ENCODE data around the gene MAPK1.

MAPK1 gene

GRCh38 chr22:21828268-21828638 lies 39.2 kb downstream of the MAPK1 start:
- no peak overlapping the region for H3K4me3 ChIP-seq (ENCODE audit: low read depth, low read length)
- H3K9me3 ChIP-seq (ENCODE audit: control insufficient read depth, insufficient read depth, low read depth, low read length): no peaks in the 10 kb centered on the region
- H3K36me3 ChIP-seq (ENCODE audit: control insufficient read depth in 2 of 2, insufficient read depth in 1 of 2, low read length in 2 of 2): no peaks in the 10 kb centered on the region
- CTCF ChIA-PET: interaction anchor here (0.6 kb wide), 1 partner anchor 749 kb away, joined by 3 read pairs; no protein-coding TSS in a partner anchor
- peaks cover 7% of the 10 kb centered on the region for H3K4me1 ChIP-seq (ENCODE audit: control insufficient read depth, insufficient read depth, low read length)
- no peak overlapping the region for H3K27ac ChIP-seq (ENCODE audit: extremely low read depth, low read depth, low read length)
- POLR2A ChIA-PET: no interaction called here
- TF ChIP-seq ZFHX2 (tag by site-specific recombination; conservative IDR thresholded peaks at IDR 0.05) (0 out of 2 replicates have a peak, but pooled peaks have one; percentile 20), BCL11B (tag by site-specific recombination; IDR thresholded peaks at IDR 0.05; ENCODE audit: low read depth) (no peak), ZNF629 (tag by site-specific recombination; IDR thresholded peaks at IDR 0.05) (no peak)

GRCh38 chr22:21827628-21828267 lies 39.7 kb downstream of the MAPK1 start:
- Histone ChIP-seq H3K4me3 (ENCODE audit: low read depth, low read length) (no peak overlapping the region), H3K9me3 (ENCODE audit: control insufficient read depth, insufficient read depth, low read depth, low read length) (no peaks in the 10 kb centered on the region), H3K4me1 (ENCODE audit: control insufficient read depth, insufficient read depth, low read length) (peaks cover 2% of the 10 kb centered on the region; the same call in 1 of the 2 replicates), H3K36me3 (ENCODE audit: control insufficient read depth in 2 of 2, insufficient read depth in 1 of 2, low read length in 2 of 2) (no peaks in the 10 kb centered on the region), H3K27ac (ENCODE audit: extremely low read depth, low read depth, low read length) (no peak overlapping the region)
- no peak for TF ChIP-seq ZNF555 (tag by site-specific recombination; conservative IDR thresholded peaks at IDR 0.05)
- TF ChIP-seq ZNF132 (tag by site-specific recombination; IDR thresholded peaks at IDR 0.05; ENCODE audit: borderline replicate concordance): no peak
- TF ChIP-seq ZNF514 (tag by site-specific recombination; IDR thresholded peaks at IDR 0.05): no peak
- no peak for TF ChIP-seq ZNF707 (tag by site-specific recombination; IDR thresholded peaks at IDR 0.05)
- no peak for TF ChIP-seq KLF8 (tag by site-specific recombination; IDR thresholded peaks at IDR 0.05)
- no peak for TF ChIP-seq ZNF292 (tag by site-specific recombination; IDR thresholded peaks at IDR 0.05; ENCODE audit: borderline replicate concordance, low read depth)
- no peak for TF ChIP-seq ZNF404 (tag by site-specific recombination; IDR thresholded peaks at IDR 0.05)
- no peak for TF ChIP-seq ZNF155 (tag by site-specific recombination; IDR thresholded peaks at IDR 0.05)
- no peak for TF ChIP-seq ZNF501 (tag by site-specific recombination; IDR thresholded peaks at IDR 0.05)
- TF ChIP-seq ZNF148 (tag by site-specific recombination; IDR thresholded peaks at IDR 0.05; ENCODE audit: borderline replicate concordance): no peak
- no peak for TF ChIP-seq MEIS1 (CRISPR knock-in tag; IDR thresholded peaks at IDR 0.05; ENCODE audit: borderline replicate concordance)
- TF ChIP-seq ZNF223 (tag by site-specific recombination; IDR thresholded peaks at IDR 0.05): no peak
- TF ChIP-seq ZNF10 (tag by site-specific recombination; IDR thresholded peaks at IDR 0.05): no peak
- TF ChIP-seq ZNF266 (tag by site-specific recombination; IDR thresholded peaks at IDR 0.05; ENCODE audit: low read depth): no peak
- no peak for TF ChIP-seq ZNF169 (tag by site-specific recombination; IDR thresholded peaks at IDR 0.05)
- POLR2A ChIA-PET: no interaction called here
- CTCF ChIA-PET: interaction anchor here (0.6 kb wide), 1 partner anchor 749 kb away, joined by 3 read pairs; no protein-coding TSS in a partner anchor

GRCh38 chr22:21826204-21826603 lies 41.2 kb downstream of the MAPK1 start:
- no peak overlapping the region for H3K4me3 ChIP-seq (ENCODE audit: low read depth, low read length)
- CTCF ChIA-PET: interaction anchor here (0.7 kb wide), 1 partner anchor 63 kb away, joined by 3 read pairs; no protein-coding TSS in a partner anchor
- POLR2A ChIA-PET: interaction anchor here (0.7 kb wide), 1 partner anchor 111 kb away, joined by 3 read pairs; no protein-coding TSS in a partner anchor
- no peak for TF ChIP-seq ZNF174 (tag by site-specific recombination; IDR thresholded peaks at IDR 0.05)
- TF ChIP-seq ZNF677 (tag by site-specific recombination; IDR thresholded peaks at IDR 0.05): no peak
- TF ChIP-seq ZNF521 (tag by site-specific recombination; IDR thresholded peaks at IDR 0.05): no peak
- no peak for TF ChIP-seq SP7 (tag by site-specific recombination; IDR thresholded peaks at IDR 0.05)
- TF ChIP-seq ZNF202 (tag by site-specific recombination; IDR thresholded peaks at IDR 0.05; ENCODE audit: borderline replicate concordance): no peak
- no peak for TF ChIP-seq ZNF169 (tag by site-specific recombination; IDR thresholded peaks at IDR 0.05)
- TF ChIP-seq ZNF426 (tag by site-specific recombination; IDR thresholded peaks at IDR 0.05): no peak
- no peak for TF ChIP-seq ZNF404 (tag by site-specific recombination; IDR thresholded peaks at IDR 0.05)
- TF ChIP-seq ZFP69B (tag by site-specific recombination; IDR thresholded peaks at IDR 0.05): no peak
- TF ChIP-seq KLF8 (tag by site-specific recombination; IDR thresholded peaks at IDR 0.05): no peak
- TF ChIP-seq ZNF501 (tag by site-specific recombination; IDR thresholded peaks at IDR 0.05): no peak
- no peak for TF ChIP-seq ZFHX2 (tag by site-specific recombination; conservative IDR thresholded peaks at IDR 0.05)
- no peak for TF ChIP-seq ZBTB26 (tag by site-specific recombination; optimal IDR thresholded peaks at IDR 0.05)
- TF ChIP-seq SALL2 (tag by site-specific recombination; IDR thresholded peaks at IDR 0.05; ENCODE audit: borderline replicate concordance): no peak
- no peak for TF ChIP-seq ZNF785 (tag by site-specific recombination; IDR thresholded peaks at IDR 0.05)
- no peak for TF ChIP-seq ZEB2 (tag by site-specific recombination; IDR thresholded peaks at IDR 0.05)
- no peak for TF ChIP-seq ZNF571 (tag by site-specific recombination; IDR thresholded peaks at IDR 0.05)

More at GRCh38 chr22:21826204-21826603, 41.2 kb downstream of the MAPK1 start:
- no peaks in the 10 kb centered on the region for H3K36me3 ChIP-seq (ENCODE audit: control insufficient read depth in 2 of 2, insufficient read depth in 1 of 2, low read length in 2 of 2)
- no peak overlapping the region for H3K27ac ChIP-seq (ENCODE audit: extremely low read depth, low read depth, low read length)
- H3K9me3 ChIP-seq (ENCODE audit: control insufficient read depth, insufficient read depth, low read depth, low read length): no peaks in the 10 kb centered on the region
- H3K4me1 ChIP-seq (ENCODE audit: control insufficient read depth, insufficient read depth, low read length): no peaks in the 10 kb centered on the region

All from HEK293 (cell line).